DMS53 treated with DMSO at 0.1 percent for 48 hours (cell line): Measurements from ENCODE around the gene C9orf78.
A peak's percentile ranks its signal among the peaks of the same experiment; 100 is the strongest.

ENCODE experiments used
- DNase-seq: peaks from one replicate; lab custom pipeline; 2025; ENCODE audit not compliant: unreplicated experiment; lab: John Stamatoyannopoulos, UW

The C9orf78 gene

GRCh38 chr9:129835128-129835859 is at the start of gene C9orf78, which contains the start of gene USP20:
C9orf78 (minus strand) TSS chr9:129835275; CDS start chr9:129835221, 54 bp downstream.
USP20 (plus strand) TSS chr9:129835458; CDS start chr9:129852556, 17,098 bp downstream.
- peak; percentile 91 for DNase-seq

- DNase-seq = peak; percentile 87
These were observed 49.3 kb upstream of the C9orf78 start for GRCh38 chr9:129884220-129885017.

- DNase-seq = no peak
These were observed 46.7 kb upstream of the C9orf78 start for GRCh38 chr9:129881547-129882324.

GRCh38 chr9:129880654-129881546 is 45.8 kb upstream of the C9orf78 start:
- DNase-seq = no peak

GRCh38 chr9:129879991-129880653 is 45.0 kb upstream of the C9orf78 start:
- DNase-seq = no peak

GRCh38 chr9:129879103-129879699 is 44.1 kb upstream of the C9orf78 start:
- DNase-seq = no peak

- no peak for DNase-seq
These were observed 43.2 kb upstream of the C9orf78 start for GRCh38 chr9:129878291-129878690.

- DNase-seq = no peak
These were observed 41.7 kb upstream of the C9orf78 start for GRCh38 chr9:129876815-129877214.

GRCh38 chr9:129875687-129876395 is 40.8 kb upstream of the C9orf78 start:
- no peak for DNase-seq

- DNase-seq = no peak
These were observed 40.1 kb upstream of the C9orf78 start for GRCh38 chr9:129875181-129875611.

GRCh38 chr9:129874261-129875101 is 39.4 kb upstream of the C9orf78 start:
- DNase-seq = no peak

- no peak for DNase-seq
These were observed 38.6 kb upstream of the C9orf78 start for GRCh38 chr9:129873563-129874190.

GRCh38 chr9:129871046-129871445 is 36.0 kb upstream of the C9orf78 start:
- no peak for DNase-seq

- DNase-seq = no peak
These were observed 34.8 kb upstream of the C9orf78 start for GRCh38 chr9:129869585-129870501.

- no peak for DNase-seq
These were observed 33.9 kb upstream of the C9orf78 start for GRCh38 chr9:129868872-129869486.
